Ovary (tissue), 3 donors: Measurements from ENCODE around the gene RHOD.

Source experiments
- EP300 ChIP-seq: sonication (generic); formaldehyde crosslinking; IDR thresholded peaks from one replicate; pipeline ENCODE4 v1.6.1; 2017; ENCODE audit warnings: antibody characterized with exemption
- POLR2A ChIP-seq: fragments of 450-650 bp; IDR thresholded peaks from one replicate; pipeline ENCODE4 v1.6.1; 2017; ENCODE audit warnings: antibody characterized with exemption, mild to moderate bottlenecking, moderate library complexity
- TF ChIP-seq, protein P1 (sequence below), 3 donors: fragments of 450-650 bp in 2 of 3; fragments of 200-600 bp in 1 of 3; IDR thresholded peaks; one replicate each; pipeline versions ENCODE4 v1.5.1 to v1.8.0; 2016 to 2022; ENCODE audit warnings: antibody characterized with exemption in 3 of 3, mild to moderate bottlenecking in 1 of 3
- donor health status: DM: no; HTN: no; CAD: no.

DNA sequence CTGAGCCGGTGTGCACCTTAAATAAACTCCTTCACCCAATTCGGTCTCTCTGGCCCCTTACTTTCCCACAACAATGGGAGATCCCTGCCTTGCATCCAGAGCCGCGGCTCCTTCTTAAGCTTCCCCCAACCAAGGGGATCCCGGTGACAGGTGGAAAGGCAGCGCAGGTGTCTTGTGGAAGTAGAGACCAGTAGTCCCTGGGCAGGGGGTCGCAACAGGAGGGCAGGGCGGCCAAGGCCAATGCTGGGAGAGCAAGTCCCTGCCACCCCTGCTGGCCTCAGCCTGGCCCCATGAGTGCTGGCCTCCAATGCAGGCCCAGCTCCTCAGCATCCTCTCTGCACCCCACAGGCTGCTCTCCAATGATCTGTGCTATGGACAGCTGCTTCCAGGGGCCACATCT lies 41.6 kb upstream of the RHOD start:
- TF ChIP-seq POLR2A (no peak), EP300 (no peak)
- TF ChIP-seq, protein P1, sequence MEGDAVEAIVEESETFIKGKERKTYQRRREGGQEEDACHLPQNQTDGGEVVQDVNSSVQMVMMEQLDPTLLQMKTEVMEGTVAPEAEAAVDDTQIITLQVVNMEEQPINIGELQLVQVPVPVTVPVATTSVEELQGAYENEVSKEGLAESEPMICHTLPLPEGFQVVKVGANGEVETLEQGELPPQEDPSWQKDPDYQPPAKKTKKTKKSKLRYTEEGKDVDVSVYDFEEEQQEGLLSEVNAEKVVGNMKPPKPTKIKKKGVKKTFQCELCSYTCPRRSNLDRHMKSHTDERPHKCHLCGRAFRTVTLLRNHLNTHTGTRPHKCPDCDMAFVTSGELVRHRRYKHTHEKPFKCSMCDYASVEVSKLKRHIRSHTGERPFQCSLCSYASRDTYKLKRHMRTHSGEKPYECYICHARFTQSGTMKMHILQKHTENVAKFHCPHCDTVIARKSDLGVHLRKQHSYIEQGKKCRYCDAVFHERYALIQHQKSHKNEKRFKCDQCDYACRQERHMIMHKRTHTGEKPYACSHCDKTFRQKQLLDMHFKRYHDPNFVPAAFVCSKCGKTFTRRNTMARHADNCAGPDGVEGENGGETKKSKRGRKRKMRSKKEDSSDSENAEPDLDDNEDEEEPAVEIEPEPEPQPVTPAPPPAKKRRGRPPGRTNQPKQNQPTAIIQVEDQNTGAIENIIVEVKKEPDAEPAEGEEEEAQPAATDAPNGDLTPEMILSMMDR (IDR thresholded peaks at IDR 0.05), result no peak
